NCI-H1417 treated with DMSO at 0.1 percent for 48 hours (cell line): Measurements from ENCODE around the gene MARF1.
"Not testable (repeated sequence)": the region's sequence is repeated elsewhere in the genome, so short reads cannot be mapped to it uniquely, and the experiment has no call there.

Experiments
- DNase-seq: peaks from one replicate; lab custom pipeline; 2025; lab: John Stamatoyannopoulos, UW

Gene MARF1

DNA sequence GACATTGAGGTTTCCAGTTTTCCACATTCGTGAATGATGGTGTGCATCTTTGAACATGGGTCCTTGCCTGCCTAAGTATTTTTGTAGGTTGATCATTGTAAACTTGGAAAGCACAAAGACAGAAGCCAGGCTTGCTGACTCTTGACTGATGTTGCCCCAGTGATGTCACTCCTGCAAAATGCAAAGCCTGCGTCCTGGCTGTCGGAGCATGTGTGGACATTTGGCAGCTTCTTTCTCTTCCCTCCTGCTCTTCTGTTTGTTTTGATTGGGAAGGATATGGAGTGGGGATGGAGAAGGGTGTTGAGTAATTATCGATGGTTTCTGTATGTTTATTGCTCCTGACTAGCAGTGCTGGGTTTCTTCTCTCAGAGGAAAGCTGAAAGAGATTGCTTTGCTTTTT, 10.3 kb upstream of the MARF1 start:
- DNase-seq = no peak

DNA sequence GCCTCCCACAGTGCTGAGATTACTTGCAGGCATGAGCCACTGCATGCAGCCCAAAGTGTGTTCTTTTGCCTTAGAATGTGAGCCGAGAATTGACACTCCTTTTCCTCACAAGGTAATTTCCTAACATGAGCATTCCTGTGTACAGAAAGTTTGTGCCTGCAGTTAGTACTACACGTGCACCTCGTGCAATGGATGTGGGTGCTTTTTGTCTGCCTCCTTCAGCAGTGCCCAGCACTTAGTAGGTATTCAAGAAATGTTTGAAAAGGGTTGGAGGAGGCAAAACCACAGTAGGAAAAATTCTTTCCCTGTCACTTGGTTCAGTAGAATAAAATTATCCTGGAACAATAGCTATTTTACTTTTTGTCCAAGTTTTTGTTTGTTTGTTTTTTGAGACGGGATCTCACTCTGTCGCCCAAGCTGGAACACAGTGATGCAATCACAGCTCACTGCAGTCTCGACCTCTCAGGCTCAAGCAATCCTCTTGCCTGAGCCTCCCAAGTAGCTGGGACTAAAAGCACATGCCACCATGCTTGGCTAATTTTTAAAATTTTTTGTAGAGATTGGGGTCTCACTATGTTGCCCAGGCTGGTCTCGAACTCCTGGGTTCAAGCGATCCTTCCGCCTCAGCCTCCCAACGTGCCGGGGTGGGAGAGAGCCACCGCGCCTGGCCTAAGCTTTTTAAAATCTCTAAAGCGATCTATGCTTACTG, 9.5 kb upstream of the MARF1 start:
- DNase-seq = no peak

DNA sequence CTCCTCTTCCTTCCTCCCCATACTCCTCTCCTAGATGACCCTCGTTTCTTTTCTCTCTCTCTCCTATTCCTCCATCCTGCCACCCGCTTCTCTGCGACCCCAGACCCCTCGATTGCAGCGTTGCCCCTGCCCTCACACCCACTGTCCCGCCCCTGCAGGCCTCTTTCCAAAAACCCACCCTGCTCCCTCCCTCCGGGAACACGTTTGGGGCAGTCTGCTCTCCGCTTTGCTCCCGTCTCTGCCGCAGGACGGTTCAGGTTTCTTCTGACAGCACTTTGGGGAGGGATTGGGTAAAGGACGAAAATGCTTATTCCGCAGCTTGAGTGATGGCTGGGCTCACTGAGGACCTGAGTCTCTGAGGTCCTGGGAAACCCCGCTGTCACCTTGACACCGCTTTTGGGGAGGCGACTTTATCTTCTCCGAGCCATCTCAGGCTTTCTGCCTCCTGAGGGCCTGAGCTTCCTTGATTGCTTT, 7.8 kb upstream of the MARF1 start:
- DNase-seq = no peak

DNA sequence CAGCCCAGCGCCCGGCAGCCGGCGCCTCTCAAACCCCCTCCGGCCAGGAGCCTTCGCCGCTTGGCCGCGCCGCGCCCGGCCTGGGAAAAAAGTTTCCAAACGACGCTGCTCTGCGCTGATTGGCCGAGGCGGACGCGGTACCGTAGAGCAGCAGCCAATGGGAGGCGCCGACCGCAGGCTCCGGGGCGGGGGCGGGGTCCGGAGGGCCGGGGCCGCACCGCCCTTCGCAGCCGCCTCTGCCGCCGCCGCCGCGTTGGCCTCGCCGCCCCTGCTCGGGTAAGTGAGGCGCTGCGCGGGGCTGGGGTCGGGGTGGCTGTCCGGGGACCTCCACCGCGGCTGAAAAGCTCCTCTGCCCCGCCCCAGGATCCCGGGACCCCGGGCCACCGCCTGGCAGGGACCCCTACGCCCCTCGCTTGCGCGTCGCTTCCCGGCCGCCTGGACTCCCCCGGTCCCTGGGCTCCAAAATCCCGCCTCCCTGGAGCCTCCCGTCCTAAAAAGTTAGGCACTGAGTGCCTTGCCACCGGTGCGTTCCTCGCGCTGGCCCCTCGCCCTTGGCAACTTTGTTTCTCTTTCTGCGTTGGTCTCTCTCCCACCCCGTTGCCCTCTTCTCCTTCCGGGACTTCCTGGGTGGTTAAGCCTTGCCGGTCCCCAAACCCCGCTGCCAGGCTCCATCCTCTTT, 7.2 kb upstream of the MARF1 start, which contains the start of gene NDE1:
TSS of gene NDE1 (plus strand) at position 227 of the 679 bp plus-strand sequence. CDS start 14,534 bp downstream, outside the sequence.
- no peak for DNase-seq

DNA sequence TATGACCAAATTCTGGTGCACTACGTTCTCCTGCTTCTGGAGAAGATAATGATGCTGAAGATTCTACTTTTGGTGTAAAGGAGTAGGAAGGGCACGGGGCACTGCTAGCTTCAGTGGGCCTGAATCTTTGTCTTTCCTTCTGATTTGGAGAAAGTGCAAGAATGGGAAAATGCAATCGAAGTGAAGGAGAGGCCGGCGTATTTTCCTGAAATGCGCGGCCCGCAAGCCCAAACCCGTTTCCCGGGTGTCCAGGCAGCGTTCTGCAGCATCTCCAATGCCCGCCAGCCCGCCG, 6.7 kb upstream of the MARF1 start:
- no peak for DNase-seq

DNA sequence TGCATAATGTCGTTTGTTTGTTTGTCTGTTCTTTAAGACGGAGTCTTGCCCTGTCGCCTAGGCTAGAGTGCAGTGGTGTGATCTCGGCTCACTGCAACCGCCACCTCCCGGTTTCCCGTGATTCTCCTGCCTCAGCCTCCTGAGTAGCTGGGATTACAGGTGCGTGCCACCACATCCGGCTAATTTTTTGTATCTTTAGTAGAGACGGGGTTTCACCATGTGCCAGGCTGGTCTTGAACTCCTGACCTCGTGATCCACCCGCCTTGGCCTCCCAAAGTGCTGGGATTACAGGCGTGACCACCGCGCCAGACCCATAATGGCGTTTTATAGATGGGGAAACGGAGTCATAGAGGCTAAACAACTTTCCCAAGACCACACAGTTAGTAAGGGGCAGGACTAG, 6.4 kb upstream of the MARF1 start:
- not testable (repeated sequence) for DNase-seq

DNA sequence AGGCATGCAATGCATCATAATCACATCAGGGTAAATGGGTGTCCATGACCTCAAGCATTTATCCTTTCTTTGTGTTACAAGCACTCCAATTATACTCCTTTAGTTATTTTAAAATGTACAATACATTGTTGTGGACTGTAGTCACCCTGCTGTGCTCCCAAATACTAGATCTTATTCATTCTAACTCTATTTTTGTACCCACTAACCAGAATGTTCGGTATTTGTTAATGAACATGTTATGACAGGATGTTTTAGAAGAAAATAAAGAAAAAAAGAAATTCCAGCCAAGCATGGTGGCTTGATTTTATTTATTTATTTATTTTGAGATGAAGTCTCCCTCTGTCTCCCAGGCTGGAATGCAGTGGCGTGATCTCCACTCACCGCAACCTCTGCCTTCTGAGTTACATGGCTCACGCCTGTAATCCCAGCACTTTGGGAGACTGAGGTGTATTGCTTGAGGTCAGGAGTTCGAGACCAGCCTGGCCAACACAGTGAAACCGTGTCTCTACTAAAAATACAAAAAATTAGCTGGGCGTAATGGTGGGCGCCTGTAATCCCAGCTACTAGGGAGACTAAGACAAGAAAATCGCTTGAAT, 5.3 kb upstream of the MARF1 start:
- no peak for DNase-seq

DNA sequence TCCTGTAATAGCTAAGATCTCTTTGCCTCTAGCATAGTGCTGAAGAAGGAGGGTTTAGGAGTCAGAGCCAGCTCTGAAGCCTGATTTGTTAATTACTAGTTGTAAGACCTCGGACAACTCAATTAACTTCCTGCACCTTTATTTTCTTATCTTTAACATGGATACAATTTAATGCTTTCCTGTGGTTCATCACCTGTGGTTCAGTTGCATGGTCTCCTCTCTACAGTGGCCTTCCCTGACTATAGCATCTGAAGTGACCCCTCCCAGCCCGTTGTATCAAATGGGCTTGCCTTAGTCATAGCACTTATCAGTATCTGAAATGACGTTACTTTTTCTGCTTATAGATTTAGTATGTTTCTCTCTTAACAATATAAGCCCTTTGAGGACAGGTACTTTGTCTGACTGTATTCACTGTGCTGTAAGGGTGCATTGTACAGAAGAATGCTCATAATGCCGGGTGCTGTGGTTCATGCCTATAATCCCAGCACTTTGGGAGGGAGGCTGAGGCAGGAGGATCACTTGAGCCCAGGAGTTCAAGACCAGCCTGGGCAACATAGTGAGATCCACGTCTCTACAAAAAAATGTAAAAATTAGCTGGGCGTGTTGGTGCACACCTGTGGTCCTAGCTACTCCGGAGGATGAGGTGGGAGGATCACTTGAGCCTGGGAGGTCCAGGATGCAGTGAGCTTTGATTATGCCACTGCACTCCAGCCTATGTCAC, 4.5 kb upstream of the MARF1 start:
- DNase-seq = no peak

DNA sequence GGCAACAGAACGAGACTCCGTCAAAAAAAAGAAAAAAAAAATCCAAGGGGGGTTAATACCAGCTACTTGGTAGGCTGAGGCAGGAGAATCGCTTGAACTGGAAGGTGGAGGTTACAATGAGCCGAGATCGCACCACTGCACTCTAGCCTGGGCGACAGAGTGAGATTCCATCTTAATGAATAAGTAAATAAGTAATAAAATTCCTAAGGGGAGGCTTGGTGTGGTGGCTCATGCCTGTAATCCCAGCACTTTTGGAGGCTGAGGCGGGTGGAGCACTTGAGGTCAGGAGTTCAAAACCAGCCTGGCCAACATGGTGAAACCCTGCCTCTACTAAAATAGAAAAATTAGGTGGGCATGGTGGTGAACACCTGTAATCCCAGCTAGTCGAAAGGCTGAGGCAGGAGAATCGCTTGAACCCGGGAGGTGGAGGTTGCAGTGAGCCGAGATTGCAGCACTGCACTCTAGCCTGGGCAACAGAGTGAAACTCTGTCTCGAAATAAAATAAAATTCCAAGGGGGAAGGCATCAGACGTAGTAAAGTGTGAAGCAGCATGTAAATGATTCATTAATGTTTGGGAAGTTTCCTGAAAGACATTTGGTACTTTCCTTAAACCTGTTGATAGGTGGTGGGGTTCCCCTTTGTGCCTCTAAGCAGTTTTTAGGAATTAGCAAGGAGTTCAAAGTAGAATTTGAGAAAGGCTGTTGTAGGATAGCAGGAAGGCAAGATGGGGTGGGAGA, 3.8 kb upstream of the MARF1 start:
- DNase-seq = not testable (repeated sequence)

DNA sequence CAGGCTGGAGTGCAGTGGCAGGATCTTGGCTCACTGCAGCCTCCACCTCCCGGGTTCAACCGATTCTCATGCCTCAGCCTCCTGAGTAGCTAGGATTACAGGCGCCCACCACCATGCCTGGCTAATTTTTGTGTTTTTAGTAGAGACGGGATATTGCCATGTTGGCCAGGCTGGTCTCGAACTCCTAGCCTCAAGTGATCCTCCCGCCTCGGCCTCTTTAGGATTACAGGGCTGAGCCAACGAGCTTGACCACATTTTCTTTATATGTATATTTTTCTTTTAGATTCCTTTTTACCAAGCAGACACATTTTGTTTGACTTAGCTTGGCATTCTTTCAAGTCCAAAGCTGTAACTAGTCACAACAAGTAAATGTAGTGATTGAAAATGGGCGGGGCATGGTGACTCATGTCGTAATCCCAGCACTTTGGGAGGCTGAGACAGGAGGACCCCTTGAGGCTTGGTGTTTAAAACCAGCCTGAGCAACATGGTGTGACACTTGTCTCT, 2.1 kb upstream of the MARF1 start:
- not testable (repeated sequence) for DNase-seq

DNA sequence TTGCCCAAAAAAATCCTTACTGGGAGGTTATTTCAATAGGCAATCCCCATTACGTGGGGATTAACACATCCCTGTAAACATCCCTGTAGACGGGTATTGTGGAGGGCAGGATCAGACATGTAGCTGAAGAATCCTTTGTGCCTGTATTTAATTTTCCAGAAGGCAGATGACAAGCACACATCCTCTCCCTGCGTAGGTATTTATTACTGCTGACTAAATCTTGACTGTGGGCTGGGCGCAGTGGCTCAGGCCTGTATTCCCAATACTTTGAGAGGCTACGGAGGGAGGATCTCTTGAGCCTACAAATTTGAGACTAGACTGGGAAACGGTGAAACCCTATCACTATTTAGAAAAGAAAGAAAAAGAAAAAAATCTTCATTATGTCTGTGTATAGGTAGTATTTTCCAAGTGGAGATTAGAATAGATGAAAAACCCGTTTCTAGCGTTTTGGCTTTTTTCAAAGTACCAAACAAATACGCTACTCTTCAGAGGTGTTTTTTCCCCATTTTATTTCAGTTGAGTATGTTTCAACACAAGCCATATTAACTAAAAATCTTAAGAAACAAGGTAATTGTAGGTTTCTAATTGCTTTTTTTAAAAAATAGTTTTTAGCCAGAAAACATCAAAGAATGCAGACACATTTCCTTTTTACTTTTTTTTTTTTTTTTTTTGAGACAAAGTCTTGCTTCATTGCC, 1.5 kb upstream of the MARF1 start:
- peak; percentile 35 for DNase-seq

DNA sequence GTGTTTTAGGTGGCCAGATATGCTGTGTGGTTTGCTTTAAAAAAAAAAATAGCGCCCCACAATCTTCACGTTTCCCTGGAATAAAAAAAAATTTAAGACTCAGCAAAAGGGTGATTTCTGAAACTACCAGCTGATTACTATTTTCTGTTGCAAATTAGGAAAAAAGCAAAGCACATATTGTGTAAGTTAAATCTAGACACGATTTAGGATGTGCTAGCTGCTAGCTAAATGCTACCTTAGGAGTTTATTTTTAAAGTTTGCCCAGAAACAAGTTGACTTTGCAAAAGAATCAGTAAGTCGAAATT, 944 bp upstream of the MARF1 start:
- no peak for DNase-seq

DNA sequence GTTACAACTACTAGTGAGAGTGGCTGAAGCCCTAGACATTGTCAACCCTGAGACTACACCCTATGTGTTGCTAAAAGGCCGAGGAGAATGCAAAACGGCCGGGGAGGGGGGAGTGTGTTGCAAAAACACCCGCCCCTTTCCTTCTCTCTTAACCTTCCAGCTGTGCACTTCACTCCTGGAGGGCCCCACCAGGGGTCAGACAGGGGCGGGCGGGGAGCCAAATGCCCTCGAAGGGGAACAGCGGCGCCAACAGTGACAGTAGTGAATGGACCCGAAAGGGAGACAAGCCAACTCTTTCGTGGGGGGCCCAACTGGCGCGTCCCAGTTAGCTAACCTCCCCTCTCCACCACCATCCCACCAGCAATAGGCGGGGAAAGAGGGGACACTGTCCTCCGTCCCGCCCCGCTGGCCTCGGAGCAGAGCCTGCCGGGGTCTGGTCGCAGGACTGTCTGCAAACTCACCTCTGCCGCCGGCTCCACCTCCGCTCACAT, 352 bp downstream of the MARF1 start:
- DNase-seq = no peak

DNA sequence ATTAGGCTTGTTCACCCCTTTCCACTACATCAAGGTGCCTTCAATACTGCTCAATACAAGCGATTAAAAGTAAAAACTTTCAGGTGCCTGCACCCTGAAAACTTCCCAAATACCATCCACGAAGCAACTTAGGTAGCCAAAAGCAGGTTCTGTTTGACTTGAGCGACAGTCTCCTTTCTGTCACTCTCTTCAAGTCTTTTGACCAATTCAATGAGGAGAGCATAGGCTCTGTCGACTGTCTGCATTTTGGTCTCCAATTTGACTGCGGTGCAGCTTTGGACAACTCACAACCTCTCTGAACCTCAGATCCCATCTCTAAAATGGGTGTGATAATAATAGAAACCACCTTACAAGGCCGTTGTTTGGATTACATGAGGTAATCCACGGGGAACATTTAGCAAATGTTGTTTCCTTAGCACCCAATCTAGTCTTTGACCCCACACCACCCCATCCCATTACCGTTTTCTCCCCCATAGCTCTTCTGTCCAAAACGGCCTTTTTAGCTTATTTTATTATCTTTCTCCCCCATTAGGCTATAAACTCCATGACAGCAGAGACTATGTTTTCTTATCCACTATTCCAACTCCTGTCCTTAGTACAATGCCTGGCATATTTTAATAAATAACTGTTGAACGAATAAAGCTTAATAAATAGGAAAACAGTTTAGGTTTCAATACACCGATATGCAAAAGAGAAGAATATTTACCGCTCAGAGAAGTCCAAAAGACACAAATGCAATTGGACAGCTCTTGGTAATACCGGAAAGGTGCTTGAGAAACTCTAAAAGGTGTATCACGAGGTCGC, 999 bp downstream of the MARF1 start:
- no peak for DNase-seq

DNA sequence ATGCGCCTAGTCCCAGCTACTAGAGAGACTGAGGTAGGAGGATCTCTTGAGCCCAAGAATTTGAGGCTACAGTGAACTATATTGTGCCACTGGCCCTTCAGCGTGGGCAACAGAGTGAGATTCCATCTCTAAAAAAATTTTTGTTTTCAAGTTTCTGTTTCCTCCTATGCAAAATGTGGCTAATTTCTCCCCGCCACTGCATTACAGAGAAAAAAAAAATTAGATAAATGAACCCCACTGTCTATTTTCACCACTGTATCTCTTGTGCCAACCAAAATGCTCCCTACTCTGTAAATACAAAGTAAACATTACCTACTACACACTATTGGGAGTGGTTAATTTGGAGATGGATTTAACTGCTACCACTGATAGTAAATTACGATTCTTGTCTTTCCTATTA, 2.0 kb downstream of the MARF1 start:
- no peak for DNase-seq

DNA sequence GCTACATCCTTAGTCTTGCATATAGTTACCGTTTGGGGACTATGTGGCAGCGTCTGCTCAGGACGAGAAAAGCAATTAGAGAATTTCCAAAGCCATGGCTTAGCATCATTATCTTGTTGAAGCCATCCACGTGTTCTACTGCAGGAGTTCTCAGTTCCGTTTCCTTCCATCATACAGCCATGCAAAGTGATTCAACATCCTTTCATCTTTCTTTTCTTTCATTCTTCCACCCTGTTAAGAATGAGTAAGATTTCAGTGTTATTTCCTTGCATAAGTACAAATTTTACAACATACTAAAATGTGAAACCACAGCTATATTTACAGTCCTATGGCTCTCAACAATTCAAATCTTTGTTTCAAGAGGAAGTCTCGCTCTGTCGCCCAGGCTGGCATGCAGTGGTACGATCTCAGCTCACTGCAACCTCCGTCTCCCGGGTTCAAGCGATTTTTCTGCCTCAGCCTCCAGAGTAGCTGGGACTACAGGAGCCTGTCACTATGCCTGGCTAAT, 3.8 kb downstream of the MARF1 start:
- no peak for DNase-seq

DNA sequence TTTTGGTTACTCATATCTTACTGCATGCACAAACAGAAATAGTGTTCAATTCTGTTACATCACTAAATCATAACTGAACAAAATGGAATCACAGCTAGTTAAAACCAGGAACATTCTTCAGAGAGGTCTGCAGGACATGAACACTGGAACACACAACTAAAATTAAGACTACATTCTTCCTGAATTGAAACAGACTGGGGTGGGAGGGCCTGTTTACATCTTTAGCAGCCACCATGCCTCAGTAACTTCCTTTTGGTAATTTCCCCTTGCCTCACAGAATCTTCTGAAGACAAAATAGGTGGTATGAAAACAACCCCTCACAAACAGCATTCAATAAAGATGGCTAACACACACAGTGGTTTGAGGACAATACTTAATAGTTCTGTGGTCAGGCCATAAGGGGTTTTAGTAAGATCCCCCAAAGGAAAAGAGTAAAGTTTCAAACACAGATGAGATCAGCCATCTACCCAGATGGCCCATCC, 6.5 kb downstream of the MARF1 start:
- DNase-seq = no peak

DNA sequence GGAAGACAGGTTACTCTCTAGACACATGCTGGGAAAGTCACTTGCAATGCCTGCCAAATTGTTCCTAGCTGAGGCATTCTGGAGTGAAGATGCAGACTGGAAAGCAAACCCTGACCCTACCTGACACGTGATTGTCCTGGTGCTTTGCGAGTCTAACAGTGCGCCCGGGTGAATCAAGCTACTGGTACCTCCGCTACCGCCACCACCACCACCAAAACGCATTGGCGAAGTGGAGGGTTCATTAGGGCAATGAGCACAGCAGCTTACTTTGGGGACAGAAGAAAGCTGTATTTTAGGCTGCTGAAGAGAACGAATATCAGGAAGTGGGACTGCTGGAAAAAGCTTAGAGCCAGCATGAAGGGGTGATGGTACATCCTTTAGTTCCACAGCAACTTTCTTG, 7.0 kb downstream of the MARF1 start:
- no peak for DNase-seq

DNA sequence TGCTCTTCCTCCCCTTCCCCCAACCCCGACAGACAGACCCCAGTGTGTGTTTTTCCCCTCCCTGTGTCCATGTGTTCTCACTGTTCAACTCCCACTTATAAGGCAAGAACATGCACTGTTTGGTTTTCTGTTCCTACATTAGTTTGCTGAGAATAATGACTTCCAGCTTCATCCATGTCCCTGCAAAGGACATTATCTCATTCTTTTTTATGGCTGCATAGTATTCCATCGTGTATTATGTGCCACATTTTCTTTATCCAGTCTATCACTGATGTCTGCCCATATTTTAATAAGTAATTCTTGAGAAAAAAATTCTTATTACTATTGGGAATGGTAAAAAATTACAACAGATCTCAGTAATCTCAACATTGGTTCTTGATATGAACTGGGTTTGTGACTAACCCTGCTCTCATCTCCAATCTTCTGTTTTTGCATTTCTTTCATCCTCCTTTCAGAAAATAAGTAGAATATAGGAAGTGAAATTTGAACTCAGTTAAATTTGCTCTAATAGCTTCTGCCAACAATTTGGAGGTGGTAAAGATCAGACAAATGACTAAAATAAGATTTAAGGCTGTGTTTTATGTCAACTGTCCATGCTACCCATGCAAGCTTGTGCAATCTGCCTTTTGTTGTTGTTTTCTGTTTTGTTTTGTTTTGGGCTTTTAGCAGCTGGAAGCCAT, 11.1 kb downstream of the MARF1 start:
- DNase-seq = no peak
